ENCODE measurements around the gene KRT83. TPM values are rescaled to one million over a fixed set of nuclear protein-coding genes. Genes with fewer than 3 reads are reported as not detected.

KRT83 gene
- total RNA-seq, 4 donors from 2014 or later = 0.21 TPM; not detected in 3

- H3K27ac ChIP-seq = no peak overlapping the region
- intact Hi-C loops (cut with DNase I; ENCODE audit: low total_unique reads) = no loop called here
- no peaks in the 10 kb centered on the region for H3K4me1 ChIP-seq
- DNase-seq = no peak
- H3K27me3 ChIP-seq = no peaks in the 10 kb centered on the region
- H3K36me3 ChIP-seq = no peaks in the 10 kb centered on the region
- H3K4me3 ChIP-seq = no peak overlapping the region
- no peak for TF ChIP-seq POLR2A (IDR thresholded peaks at IDR 0.05)
- no peak for TF ChIP-seq CTCF (IDR thresholded peaks at IDR 0.05)
- no peaks in the 10 kb centered on the region for H3K9me3 ChIP-seq
Observed at GRCh38 chr12:52321418-52321817, 220 bp upstream of the KRT83 start.

- Histone ChIP-seq H3K27ac (no peak overlapping the region), H3K36me3 (no peaks in the 10 kb centered on the region), H3K4me3 (no peak overlapping the region), H3K9me3 (no peaks in the 10 kb centered on the region), H3K27me3 (no peaks in the 10 kb centered on the region), H3K4me1 (no peaks in the 10 kb centered on the region)
- DNase-seq = no peak
- no peak for TF ChIP-seq POLR2A (IDR thresholded peaks at IDR 0.05)
- no peak for TF ChIP-seq CTCF (IDR thresholded peaks at IDR 0.05)
- intact Hi-C loops (cut with DNase I; ENCODE audit: low total_unique reads) = no loop called here
Observed at GRCh38 chr12:52319097-52319496, 2.1 kb downstream of the KRT83 start.

- Histone ChIP-seq H3K4me1 (no peaks in the 10 kb centered on the region), H3K9me3 (no peaks in the 10 kb centered on the region), H3K4me3 (no peak overlapping the region), H3K27ac (no peak overlapping the region), H3K27me3 (no peaks in the 10 kb centered on the region), H3K36me3 (no peaks in the 10 kb centered on the region)
- intact Hi-C loops (cut with DNase I; ENCODE audit: low total_unique reads) = no loop called here
- no peak for DNase-seq
- TF ChIP-seq POLR2A (IDR thresholded peaks at IDR 0.05) = no peak
- TF ChIP-seq CTCF (IDR thresholded peaks at IDR 0.05) = no peak
Observed at GRCh38 chr12:52318241-52318990, 2.8 kb downstream of the KRT83 start.

- no peak for TF ChIP-seq POLR2A (IDR thresholded peaks at IDR 0.05)
- TF ChIP-seq CTCF (IDR thresholded peaks at IDR 0.05) = no peak
- H3K9me3 ChIP-seq = no peaks in the 10 kb centered on the region
- H3K27me3 ChIP-seq = no peaks in the 10 kb centered on the region
- H3K36me3 ChIP-seq = no peaks in the 10 kb centered on the region
- H3K4me1 ChIP-seq = no peaks in the 10 kb centered on the region
- H3K27ac ChIP-seq = no peak overlapping the region
- no peak overlapping the region for H3K4me3 ChIP-seq
- DNase-seq = no peak
- intact Hi-C loops (cut with DNase I; ENCODE audit: low total_unique reads) = no loop called here
Observed at GRCh38 chr12:52317468-52318052, 3.6 kb downstream of the KRT83 start.

- Histone ChIP-seq H3K4me3 (no peak overlapping the region), H3K4me1 (no peaks in the 10 kb centered on the region), H3K36me3 (no peaks in the 10 kb centered on the region), H3K9me3 (no peaks in the 10 kb centered on the region), H3K27ac (no peak overlapping the region), H3K27me3 (no peaks in the 10 kb centered on the region)
- no peak for DNase-seq
- TF ChIP-seq CTCF (IDR thresholded peaks at IDR 0.05) (no peak), POLR2A (IDR thresholded peaks at IDR 0.05) (no peak)
- intact Hi-C loops (cut with DNase I; ENCODE audit: low total_unique reads) = no loop called here
Observed at GRCh38 chr12:52316701-52317100, 4.5 kb downstream of the KRT83 start.

Data from uterus (tissue), 4 donors.